RWPE1 (cell line): ENCODE data around the gene KIF5C.
A peak's percentile ranks its signal among the peaks of the same experiment; 100 is the strongest.

Experiments used
- CTCF ChIA-PET: fragments of 350-600 bp; sonication (Branson Sonifier 250); formaldehyde crosslinking; extraction: SDS; loops from one replicate; lab custom pipeline; 2021; lab: Yijun Ruan, JAX
- POLR2A ChIA-PET: fragments of 400-600 bp; formaldehyde crosslinking; extraction: SDS; loops from one replicate; lab custom pipeline; 2020; ENCODE audit warnings: antibody characterized with exemption; ENCODE audit not compliant: low non-redundant PET; lab: Yijun Ruan, JAX
- DNase-seq: peaks from one replicate; pipeline ENCODE4 v3.0.0; 2012; ENCODE audit warnings: low spot score
- H3K27ac ChIP-seq: fragments of 450-650 bp; 2 replicates; pipeline ENCODE4 v1.5.1; 2017
- CTCF ChIP-seq: fragments of 450-650 bp; conservative IDR thresholded peaks from 2 replicates; pipeline ENCODE4 v1.5.1; 2017; ENCODE audit warnings: low read depth, mild to moderate bottlenecking

The KIF5C gene

GRCh38 chr2:149017116-149017985, 142.3 kb downstream of the KIF5C start:
- CTCF ChIA-PET = interaction anchor here (0.6 to 3.6 kb wide), 21 partner anchors 9 to 891 kb away, joined by 3 to 29 read pairs (median 4); partner anchors contain the start of gene LYPD6B
- TF ChIP-seq CTCF = peak; percentile 86
- peak; percentile 63 for DNase-seq
- POLR2A ChIA-PET = no interaction called here
- H3K27ac ChIP-seq = no peak overlapping the region

- POLR2A ChIA-PET = no interaction called here
Observed at GRCh38 chr2:149018981-149019380, 144.0 kb downstream of the KIF5C start.

GRCh38 chr2:149019768-149020167, 144.7 kb downstream of the KIF5C start:
- TF ChIP-seq CTCF = no peak
- H3K27ac ChIP-seq = no peak overlapping the region
- CTCF ChIA-PET = interaction anchor here (0.7 to 0.9 kb wide), 2 partner anchors 18 to 489 kb away, joined by 3 to 4 read pairs; no protein-coding TSS in a partner anchor
- POLR2A ChIA-PET = no interaction called here
- DNase-seq = no peak

More at GRCh38 chr2:149018981-149019380, 144.0 kb downstream of the KIF5C start:
- TF ChIP-seq CTCF = no peak
- CTCF ChIA-PET = interaction anchor here (0.7 to 3.6 kb wide), 4 partner anchors 19 to 555 kb away, joined by 3 to 29 read pairs (median 4); no protein-coding TSS in a partner anchor
- no peak for DNase-seq
- no peak overlapping the region for H3K27ac ChIP-seq

- TF ChIP-seq CTCF = no peak
- POLR2A ChIA-PET = no interaction called here
- no peak overlapping the region for H3K27ac ChIP-seq
- CTCF ChIA-PET = interaction anchor here (0.7 kb wide), 1 partner anchor 26 kb away, joined by 3 read pairs; no protein-coding TSS in a partner anchor
- DNase-seq = no peak
Observed at GRCh38 chr2:149020432-149020851, 145.4 kb downstream of the KIF5C start.

GRCh38 chr2:149021271-149021719, 146.3 kb downstream of the KIF5C start:
- POLR2A ChIA-PET = no interaction called here
- no peak for DNase-seq
- CTCF ChIA-PET = no interaction called here
- H3K27ac ChIP-seq = no peak overlapping the region
- TF ChIP-seq CTCF = no peak

GRCh38 chr2:149021761-149022160, 146.7 kb downstream of the KIF5C start:
- TF ChIP-seq CTCF = no peak
- no peak for DNase-seq
- POLR2A ChIA-PET = no interaction called here
- CTCF ChIA-PET = interaction anchor here (0.5 to 0.6 kb wide), 2 partner anchors 71 to 1384 kb away, joined by 3 read pairs; no protein-coding TSS in a partner anchor
- H3K27ac ChIP-seq = no peak overlapping the region
